ENCODE data around the gene BTG3.

The BTG3 gene

GRCh38 chr21:17646790-17647189, 34.1 kb upstream of the BTG3 start:
- DNase-seq (ENCODE audit: low spot score) = no peak
- TF ChIP-seq, protein P1, sequence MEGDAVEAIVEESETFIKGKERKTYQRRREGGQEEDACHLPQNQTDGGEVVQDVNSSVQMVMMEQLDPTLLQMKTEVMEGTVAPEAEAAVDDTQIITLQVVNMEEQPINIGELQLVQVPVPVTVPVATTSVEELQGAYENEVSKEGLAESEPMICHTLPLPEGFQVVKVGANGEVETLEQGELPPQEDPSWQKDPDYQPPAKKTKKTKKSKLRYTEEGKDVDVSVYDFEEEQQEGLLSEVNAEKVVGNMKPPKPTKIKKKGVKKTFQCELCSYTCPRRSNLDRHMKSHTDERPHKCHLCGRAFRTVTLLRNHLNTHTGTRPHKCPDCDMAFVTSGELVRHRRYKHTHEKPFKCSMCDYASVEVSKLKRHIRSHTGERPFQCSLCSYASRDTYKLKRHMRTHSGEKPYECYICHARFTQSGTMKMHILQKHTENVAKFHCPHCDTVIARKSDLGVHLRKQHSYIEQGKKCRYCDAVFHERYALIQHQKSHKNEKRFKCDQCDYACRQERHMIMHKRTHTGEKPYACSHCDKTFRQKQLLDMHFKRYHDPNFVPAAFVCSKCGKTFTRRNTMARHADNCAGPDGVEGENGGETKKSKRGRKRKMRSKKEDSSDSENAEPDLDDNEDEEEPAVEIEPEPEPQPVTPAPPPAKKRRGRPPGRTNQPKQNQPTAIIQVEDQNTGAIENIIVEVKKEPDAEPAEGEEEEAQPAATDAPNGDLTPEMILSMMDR (IDR thresholded peaks at IDR 0.05; ENCODE audit: borderline replicate concordance, control extremely low read depth, extremely low read depth, insufficient read depth, missing control alignments) = no peak
- in situ Hi-C loops (cut with MboI; ENCODE audit: low sequenced_read_pairs, unreplicated experiment) = no loop called here

DNA sequence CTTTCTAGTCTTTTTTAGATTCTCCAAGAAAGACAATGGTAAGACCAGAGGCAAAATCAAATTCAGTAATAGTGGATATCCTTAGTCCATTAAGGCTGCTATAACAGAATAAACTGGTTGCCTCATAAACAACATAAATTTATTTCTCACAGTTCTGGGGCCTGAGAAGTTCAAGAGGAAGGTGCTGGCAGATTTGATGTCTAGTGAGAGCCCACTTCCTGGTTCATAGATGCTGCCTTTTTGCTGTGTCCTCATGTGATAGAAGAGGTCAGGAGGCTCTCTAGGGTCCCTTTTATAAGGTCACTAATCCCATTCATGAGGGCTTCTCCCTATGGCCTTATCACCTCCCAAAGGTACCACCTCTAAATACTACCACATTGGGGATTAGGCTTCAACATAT, 31.5 kb upstream of the BTG3 start:
- TF ChIP-seq, protein P1 (IDR thresholded peaks at IDR 0.05; ENCODE audit: borderline replicate concordance, control extremely low read depth, extremely low read depth, insufficient read depth, missing control alignments) = no peak
- in situ Hi-C loops (cut with MboI; ENCODE audit: low sequenced_read_pairs, unreplicated experiment) = no loop called here
- no peak for DNase-seq (ENCODE audit: low spot score)

- DNase-seq (ENCODE audit: low spot score) = no peak
- in situ Hi-C loops (cut with MboI; ENCODE audit: low sequenced_read_pairs, unreplicated experiment) = no loop called here
- TF ChIP-seq, protein P1 (IDR thresholded peaks at IDR 0.05; ENCODE audit: borderline replicate concordance, control extremely low read depth, extremely low read depth, insufficient read depth, missing control alignments) = no peak
Observed at GRCh38 chr21:17640821-17641220, 28.1 kb upstream of the BTG3 start.

DNA sequence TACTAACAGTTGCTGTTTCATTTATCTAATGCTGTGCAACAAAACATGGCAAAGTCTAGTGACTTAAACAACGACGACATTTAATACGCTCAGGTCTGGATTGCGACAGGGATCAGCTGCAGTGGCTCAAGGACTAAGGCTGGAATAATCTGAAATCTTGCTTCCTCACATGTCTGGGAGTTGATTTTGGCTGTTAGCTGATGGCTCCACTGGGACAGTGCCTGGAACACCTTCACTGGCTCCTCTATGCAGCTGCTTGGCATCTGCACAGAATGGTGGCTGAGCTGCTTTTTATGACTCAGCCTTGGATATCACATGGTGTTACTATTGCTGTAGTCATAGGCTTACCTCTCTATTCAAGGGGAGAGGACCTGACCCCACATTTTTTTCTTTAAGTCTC, 24.0 kb upstream of the BTG3 start:
- no peak for DNase-seq (ENCODE audit: low spot score)
- in situ Hi-C loops (cut with MboI; ENCODE audit: low sequenced_read_pairs, unreplicated experiment) = no loop called here
- TF ChIP-seq, protein P1 (IDR thresholded peaks at IDR 0.05; ENCODE audit: borderline replicate concordance, control extremely low read depth, extremely low read depth, insufficient read depth, missing control alignments) = no peak

DNA sequence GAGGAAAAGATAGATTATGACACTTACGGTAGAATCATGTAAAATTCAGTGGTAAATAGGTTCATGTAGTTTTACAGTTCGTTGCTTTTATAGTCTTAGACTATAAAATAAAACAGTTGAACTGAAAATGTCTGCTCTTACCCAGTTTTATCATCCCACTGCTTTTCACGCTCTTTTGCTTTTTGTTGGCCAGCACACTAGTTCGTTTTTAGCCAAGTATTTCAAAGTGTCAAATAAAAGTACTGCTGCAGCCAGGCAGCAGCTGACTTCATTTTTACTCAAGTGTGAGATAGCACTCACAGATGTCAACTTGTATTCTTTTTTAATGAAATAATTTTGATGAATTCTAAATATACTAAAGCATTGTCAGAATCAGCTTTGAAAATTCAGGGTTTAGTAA, 18.5 kb upstream of the BTG3 start:
- TF ChIP-seq, protein P1 (IDR thresholded peaks at IDR 0.05; ENCODE audit: borderline replicate concordance, control extremely low read depth, extremely low read depth, insufficient read depth, missing control alignments) = no peak
- DNase-seq (ENCODE audit: low spot score) = no peak
- in situ Hi-C loops (cut with MboI; ENCODE audit: low sequenced_read_pairs, unreplicated experiment) = no loop called here

DNA sequence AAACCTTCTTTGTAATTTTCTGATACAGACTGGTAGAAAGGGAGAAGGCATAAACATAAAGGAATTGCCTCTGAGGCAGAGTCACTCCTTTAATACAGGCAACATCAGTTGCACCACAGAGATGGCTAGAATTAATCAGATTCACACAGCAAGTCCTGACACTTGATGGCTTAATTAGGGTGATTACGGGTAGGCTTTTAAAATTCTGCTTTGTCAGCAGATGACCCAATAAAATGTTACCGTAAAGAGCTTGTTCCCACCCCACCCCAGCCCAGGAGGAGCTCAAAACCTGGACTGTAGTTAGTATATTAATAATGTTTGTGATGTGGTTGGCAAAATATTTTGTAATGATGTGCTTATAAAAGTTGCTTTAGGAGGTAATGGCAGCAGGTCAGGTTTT, 9.3 kb upstream of the BTG3 start:
- in situ Hi-C loops (cut with MboI; ENCODE audit: low sequenced_read_pairs, unreplicated experiment) = no loop called here
- no peak for DNase-seq (ENCODE audit: low spot score)
- TF ChIP-seq, protein P1 (IDR thresholded peaks at IDR 0.05; ENCODE audit: borderline replicate concordance, control extremely low read depth, extremely low read depth, insufficient read depth, missing control alignments) = no peak

- DNase-seq (ENCODE audit: low spot score) = no peak
- in situ Hi-C loops (cut with MboI; ENCODE audit: low sequenced_read_pairs, unreplicated experiment) = loop anchor here (10.0 kb wide), 1 partner anchor 168 kb away; no protein-coding TSS in a partner anchor
Observed at GRCh38 chr21:17616831-17617230, 4.1 kb upstream of the BTG3 start.

More at GRCh38 chr21:17616831-17617230, 4.1 kb upstream of the BTG3 start:
- TF ChIP-seq, protein P1 (IDR thresholded peaks at IDR 0.05; ENCODE audit: borderline replicate concordance, control extremely low read depth, extremely low read depth, insufficient read depth, missing control alignments) = no peak
